HG02763 (cell line): ENCODE measurements around the gene SP8.
"Not testable (repeated sequence)": the region's sequence is repeated elsewhere in the genome, so short reads cannot be mapped to it uniquely, and the experiment has no call there.

Experiments
- ATAC-seq: cut with Tn5 transposase; IDR thresholded peaks from one replicate; pipeline ENCODE4 v1.9.1; 2021; ENCODE audit warnings: mild to moderate bottlenecking, moderate library complexity; ENCODE audit not compliant: unreplicated experiment

The SP8 gene

DNA sequence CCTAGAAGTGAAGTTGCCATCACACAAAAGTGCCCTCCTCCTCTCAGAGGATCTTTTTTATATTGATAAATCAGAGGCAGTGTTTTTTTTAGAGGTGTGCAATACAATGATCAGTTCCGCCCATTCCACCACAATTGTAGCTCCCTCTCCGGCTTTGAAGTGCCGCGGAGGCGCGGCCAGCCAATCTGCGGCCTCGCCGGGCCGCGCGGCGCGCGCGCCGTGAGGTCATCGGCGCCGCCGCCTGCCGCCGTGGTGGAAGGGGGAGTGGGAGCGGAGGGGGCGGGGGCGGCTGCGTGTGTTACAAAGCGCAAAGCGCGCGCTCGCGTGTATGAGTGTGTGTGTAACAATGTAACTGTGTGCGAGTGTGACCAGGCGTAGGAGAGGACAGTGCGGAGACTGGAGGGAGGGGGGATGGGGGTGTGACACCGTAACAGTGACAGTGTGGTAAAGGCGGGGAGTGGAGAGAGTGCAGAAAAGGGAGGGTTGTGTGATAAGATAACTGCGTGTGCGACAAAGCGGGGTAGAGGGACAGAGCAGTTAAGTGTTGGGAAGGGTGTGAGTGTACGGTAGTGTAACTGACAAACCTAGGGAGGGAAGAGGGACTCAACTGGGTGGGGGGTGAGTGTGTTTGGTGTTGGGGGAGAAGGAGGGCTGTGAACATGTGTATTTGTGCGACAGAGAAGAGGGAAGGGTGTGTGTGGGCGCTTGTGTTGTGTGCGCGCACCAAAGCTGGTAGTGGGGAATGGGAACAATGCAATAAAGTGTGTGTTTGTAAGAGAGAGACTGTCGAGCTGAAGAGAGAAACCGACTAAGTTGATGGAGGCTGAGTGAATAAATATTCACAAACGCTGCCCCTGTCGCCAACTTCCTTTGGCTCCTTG, at the start of gene SP8:
Gene SP8 (minus strand): TSS at position 108 of the 881 bp plus-strand sequence. CDS start 88 bp downstream, at position 20.
- no peak for ATAC-seq

DNA sequence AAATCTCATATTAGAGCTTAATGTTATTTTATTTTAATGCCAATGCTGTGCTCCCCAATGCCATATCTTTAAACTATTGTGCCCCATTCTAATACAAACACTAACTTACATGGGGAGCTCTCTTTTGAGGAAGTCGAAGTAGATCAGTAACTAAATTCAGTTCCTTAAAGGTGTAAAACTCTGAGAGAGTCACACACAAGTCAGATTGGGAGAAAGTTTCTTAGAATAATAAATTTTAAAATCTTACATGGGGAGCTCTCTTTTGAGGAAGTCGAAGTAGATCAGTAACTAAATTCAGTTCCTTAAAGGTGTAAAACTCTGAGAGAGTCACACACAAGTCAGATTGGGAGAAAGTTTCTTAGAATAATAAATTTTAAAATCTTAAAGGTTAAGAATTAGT, 49.7 kb upstream of the SP8 start:
- peak; percentile 63 for ATAC-seq

DNA sequence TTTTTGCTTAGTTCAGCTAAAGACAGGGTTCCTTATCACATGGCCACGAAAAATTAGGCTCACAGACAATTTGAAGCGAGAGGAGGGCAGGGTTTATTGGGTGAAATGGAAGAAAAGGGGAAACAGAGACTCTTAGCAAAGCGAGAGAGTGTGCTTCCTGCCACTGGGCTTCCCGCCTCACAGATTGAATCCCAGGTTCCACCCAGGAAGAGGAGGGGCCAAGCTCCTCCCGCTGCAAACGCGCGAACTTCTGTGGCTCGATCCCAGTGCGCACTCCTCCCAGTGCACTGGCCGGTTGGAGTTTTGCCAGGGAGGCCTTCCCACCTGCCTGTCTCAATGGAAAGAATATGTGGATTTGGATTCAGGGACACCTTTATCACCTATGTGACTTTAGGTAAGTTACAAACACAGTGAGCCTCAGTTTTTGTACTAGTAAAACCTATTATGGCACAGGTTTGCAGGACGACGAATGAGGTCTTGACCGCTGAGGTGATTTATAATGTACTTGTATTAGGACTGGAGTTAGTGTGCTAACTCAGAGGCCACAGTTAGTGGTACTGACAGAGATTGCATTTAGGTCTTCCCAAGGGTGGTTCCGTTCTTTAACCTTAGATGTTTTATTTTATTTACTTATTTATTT, 48.5 kb upstream of the SP8 start:
- ATAC-seq, result no peak

DNA sequence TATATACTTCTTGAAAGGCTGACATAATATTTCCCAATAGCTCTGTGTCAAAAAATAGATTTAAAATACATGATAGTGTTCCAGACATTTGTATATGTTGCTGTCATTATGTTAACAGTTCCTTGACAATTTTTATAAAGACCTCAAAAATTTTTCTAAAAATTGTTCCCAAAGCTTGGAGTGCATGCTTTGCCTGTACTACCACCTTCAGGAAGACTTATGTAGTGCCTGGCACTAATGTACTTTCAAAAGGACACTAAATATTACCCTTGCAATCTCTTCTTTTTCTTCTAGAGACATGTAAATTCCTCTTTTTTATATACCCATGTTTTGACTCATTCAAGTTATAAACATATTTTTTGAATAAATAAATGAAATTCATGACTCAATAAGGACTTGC, 48.0 kb upstream of the SP8 start:
- ATAC-seq, result no peak

DNA sequence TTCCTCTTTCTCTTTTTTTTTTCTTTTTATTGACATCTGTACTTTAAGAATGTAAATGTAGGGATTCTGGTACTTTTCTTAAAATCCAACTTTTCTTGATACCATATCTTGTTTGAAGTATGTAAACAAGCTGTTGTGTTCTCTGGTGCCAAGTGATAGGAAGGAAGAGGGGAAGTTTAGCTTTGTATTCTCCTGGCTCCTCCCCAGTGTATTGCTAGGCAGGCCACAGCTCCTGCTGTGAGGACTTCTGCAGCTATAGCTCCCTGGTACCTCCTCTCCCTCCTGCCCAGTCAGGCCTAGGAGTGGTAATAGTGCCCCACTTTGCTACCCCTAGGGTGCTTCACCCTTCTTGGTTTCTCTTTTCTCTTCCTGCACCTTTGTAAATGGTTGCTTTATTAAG, 45.3 kb upstream of the SP8 start:
- no peak for ATAC-seq

DNA sequence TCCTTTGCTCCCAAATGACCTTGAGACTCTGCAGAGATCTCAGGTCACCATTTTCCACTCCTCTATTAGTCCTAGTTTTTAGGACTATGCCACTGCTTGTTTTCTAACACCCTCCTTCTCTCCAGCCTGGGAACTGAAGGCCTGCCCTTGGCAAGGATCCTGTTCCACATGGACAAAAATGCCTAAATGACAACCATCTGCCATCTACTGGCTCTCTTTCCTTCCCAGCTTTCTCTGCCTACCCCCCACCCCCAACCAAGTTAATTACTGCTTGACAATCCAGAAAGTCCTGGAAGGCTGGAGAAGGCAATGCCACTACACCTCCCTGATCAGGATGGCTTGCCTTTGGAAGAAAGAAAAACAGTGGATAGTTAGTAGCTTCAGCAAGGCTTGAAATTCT, 44.8 kb upstream of the SP8 start:
- no peak for ATAC-seq

DNA sequence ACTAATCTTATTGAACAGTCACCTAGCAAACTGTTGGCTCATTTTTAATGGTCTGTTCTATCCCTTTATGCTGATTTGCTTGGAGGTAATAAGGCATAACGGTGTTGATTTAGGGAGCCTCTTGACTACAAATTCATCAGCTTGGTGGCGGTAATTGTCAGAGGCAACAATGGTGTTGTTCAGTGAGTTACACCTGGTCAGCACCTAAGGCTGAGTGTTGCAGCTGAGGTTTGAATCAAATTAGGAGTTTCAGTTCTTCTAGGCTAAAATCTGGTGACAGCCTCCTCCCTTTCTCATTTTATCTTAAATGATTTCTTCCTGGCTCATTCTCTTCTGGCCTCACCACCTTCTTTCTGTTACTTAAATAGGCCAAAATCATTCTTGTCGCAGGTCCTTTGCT, 42.3 kb upstream of the SP8 start:
- ATAC-seq, result no peak

DNA sequence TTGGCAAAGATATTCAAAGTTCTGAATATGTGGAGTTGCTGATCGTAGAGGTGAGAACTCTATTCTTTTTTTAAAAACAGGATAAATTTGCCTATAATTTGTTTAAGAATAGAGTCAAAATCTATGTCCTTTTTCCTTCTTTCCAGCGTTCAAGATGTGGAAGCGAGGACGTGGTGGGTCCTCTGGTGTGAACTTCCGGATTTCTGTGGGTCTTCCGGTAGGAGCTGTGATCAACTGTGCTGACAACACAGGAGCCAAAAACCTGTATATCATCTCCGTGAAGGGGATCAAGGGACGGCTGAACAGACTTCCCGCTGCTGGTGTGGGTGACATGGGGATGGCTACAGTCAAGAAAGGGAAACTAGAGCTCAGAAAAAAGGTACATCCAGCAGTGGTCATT, 40.5 kb upstream of the SP8 start:
- no peak for ATAC-seq

DNA sequence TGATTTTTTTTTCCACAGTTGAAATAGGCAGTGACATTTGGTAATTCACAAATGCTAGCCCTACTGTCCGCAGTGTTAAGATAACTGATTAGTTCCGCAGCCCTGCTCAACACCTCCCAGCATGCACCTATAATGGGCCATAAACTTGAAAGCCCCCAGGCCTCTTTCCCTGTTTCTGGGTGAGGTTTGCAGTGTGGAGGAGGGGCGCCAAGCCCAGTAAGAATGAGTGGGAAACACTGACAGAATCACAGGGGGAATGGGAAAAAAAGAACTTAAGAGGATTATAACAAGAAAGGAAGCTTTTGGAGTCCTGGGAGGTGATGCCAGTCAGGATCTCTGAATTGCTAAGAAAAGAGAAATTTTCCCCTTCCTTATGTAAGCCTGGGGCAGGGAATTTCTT, 39.6 kb upstream of the SP8 start:
- ATAC-seq, result no peak

DNA sequence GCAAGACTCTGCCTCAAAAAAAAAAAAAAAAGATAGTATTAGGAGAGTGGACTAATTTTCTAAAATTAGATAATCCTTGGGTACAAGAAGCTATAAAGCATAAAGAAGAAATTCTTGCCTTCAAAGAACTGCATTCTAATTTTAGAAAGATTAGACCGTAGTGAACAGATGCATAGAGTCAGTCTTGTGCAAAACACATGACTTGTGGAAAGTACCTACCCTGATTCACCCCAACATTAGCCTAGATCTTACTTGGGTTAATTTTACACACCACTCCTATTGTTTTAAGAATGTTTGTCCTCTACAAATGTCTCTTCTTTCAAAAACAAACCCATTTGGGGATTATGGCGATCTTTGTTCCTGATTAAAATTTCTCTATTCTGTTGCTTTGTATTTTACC, 38.9 kb upstream of the SP8 start:
- no peak for ATAC-seq

DNA sequence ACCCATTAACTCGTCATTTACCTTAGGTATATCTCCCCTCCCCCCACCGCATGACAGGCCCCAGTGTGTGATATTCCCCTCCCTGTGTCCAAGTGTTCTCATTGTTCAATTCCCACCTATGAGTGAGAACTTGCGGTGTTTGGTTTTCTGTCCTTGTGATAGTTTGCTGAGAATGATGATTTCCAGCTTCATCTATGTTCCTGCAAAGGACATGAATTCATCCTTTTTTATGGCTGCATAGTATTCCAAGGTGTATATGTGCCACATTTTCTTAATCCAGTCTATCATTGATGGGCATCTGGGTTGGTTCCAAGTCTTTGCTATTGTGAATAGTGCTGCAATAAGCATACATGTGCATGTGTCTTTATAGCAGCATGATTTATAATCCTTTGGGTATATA, 34.7 kb upstream of the SP8 start:
- ATAC-seq, result not testable (repeated sequence)

DNA sequence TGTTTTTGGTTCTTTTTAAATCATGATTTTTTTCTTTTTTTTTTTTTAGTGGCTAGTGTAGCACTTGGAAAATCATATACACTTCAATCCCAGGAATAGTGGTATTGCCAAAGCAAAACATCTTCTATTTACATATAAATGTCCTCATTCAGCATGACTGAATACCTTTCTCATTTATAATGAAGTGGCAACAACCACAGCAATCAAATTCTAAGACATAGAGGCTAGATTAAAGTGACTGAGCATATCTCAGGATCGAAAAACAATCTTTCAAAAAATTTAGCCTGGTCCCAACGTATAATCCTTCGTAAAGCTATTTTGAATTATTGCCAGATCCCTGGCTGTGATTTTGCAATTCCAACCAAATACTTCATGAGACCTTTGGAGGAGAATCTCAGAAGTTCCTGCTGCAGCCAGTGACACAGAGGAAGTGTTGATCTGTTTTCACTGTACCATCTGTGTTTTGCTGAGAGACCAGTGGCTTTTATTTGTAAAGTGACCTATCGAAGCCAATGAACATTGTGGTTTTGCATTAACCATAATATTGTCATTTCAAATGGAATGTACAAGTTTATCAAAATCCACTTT, 29.8 kb upstream of the SP8 start:
- no peak for ATAC-seq

DNA sequence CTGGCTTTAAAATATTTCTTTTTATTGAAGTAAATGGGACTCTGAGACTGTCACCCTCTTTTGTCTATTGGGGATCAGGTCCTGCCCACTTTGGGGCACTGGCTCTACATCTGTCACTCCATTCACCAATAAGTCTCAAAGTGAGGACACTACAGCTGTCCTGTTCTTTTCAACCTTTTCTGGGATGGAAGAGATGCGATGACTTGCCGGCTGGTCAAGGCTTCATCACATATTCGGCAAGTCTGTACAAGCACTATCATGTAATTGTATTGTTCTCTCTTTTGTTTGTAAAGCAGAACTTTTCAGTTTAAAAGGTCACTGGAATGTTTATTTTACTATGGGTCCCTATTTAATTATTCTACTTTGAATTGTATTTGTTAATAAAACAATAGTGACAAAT, 17.7 kb upstream of the SP8 start:
- no peak for ATAC-seq

DNA sequence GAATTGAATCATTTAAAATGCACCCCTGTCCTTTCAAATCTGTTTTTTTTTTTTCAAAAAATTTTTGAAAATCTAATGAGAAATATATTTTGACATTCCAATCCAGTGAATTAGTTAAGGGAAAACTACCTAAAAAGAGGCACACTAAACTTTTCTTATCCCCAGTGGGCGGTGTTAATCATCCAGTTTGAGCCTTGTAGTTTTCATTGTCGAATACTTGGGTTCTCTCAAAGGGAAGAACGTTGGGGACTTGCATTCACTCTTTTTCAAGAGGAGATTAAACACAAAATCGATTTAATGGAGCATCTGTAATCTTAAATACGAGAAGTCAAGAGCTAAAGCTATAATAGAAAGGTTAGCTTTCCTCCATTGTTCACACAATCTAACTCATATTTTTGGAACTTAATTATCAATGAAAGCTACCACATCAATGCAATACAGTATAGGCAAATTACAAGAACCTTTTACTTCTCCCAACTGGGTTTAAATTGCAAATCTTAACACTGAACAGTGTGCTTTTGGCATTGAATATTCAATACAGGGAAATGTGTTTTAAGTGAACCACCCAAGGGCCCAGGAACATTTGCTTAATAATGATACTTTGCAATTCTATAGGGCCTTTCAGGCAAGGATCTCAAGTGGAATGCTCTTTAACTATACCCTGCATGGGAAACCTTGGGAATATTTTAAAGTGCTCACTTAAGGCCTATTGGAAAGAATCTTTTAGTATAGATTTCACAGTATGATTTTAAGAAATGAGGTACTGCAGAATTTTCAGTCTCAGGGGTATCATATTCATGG, 13.1 kb upstream of the SP8 start:
- ATAC-seq, result no peak

DNA sequence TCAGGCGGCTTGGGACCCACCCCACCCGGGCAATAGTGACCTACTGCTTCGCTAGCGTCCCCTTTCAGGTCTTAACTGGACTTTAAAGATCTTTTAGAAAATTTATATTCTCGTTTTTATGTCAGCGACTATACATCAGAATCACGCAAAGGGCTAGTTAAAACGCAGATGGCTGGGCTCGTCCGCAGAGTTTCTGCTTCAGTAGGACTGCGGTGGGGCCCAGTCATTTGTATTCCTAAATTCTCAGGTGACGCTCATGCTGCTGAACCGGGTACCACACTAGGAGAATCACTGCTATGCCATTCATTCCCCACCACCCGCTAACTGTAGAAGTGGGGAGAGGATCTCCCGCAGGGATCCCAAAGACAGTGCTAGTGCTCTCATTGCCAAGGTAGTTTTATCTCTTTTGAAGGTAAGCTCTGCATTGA, 12.0 kb upstream of the SP8 start:
- no peak for ATAC-seq

DNA sequence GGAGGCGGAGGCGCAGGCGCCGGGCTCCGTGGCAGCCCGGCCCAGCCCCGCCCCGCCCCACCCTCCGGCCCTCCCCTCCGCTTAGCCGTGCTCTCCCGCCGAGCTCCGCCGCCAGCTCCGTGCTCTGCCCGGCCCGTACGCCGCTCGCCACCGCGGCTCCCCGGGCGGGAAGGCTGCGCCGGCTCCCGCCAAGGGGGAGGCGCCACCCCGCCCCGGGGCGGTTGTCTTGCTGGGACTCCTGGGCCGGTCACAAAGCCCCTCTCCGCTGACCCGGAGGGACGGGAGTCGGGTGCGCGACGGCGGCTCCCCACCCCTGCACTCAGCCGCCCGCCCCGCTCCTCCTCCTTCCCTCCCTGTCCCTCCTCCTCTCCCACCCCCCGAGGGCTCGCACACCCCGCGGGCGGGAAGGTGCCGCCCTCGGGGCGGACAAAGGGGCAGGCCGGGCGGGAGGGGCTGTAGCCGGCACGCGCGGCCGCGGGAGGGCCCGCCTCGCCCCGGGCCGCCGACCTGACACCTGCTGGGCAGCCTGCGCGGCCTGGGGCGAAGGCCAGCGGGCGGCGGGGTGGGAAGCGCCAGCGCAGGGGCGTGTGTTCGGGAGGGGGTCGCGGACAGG, 11.5 kb upstream of the SP8 start:
- ATAC-seq, result peak; percentile 85

DNA sequence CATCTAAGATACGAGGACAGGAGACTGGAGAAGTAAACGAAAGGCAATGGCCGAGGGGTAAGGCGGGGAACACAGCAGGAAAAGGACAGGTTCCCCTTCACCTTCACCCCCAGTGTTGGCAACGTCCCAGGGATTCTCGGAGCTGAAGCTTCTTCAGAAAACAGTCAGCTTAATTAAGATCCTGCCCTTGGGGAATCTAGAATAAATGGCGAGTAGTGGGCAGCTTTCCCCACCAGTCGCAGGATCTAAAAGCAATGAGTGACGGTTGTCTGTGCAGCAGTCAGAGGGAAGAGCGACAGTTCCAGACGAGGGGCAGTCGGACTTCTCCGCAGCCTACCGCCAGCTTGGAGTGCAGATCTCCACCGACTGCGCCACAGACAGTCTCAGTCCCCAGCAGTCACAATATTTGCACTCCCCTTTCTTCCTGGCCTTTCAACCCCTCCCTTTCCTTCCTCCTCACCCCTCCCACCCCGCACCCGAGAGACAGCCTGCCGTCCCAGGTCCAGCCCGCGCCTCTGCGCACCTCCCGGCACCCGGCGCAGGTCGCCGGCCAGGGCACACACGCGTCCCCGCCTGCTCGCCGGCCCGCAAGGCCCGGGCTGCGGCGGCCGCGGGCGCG, 10.9 kb upstream of the SP8 start:
- ATAC-seq, result peak; percentile 66

DNA sequence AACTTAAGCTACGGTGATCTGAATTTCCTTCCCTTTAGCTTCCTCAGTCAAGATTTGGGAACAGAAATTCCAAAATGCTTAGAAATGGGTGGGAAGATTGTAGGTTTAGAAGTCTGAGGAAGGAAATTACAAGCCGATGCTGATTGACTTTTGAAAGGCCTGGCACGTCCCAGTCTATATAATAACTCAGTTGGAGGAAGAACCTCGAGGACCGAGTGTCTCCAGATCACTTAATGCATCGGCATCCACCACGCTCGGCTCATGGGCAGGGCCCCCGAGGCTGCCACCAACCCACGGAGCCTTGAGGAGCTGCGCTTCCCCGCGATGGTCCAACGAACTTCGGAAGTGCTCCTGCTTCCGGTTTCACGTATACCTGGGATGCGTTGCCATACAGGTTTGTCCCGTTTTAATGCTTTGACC, 10.4 kb upstream of the SP8 start:
- ATAC-seq, result no peak

DNA sequence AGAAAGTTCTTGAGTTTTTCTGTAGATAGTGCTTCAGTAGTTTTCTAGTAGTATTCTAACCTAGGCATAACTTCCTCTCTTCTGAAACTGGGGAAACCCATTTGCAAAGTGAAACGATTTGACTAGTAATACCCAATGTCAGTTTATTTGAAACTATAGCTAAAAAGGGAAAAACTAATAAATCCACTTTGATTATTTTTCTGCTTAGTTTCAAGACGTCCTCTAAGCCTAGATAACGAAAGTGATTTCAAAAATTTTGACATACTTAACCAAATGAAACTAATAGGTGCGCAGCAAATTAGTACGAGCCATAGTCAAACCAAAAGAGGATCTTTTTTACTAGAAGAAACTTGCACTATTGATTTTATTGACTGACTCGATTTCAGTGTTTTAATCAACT, 9.8 kb upstream of the SP8 start:
- ATAC-seq, result no peak

DNA sequence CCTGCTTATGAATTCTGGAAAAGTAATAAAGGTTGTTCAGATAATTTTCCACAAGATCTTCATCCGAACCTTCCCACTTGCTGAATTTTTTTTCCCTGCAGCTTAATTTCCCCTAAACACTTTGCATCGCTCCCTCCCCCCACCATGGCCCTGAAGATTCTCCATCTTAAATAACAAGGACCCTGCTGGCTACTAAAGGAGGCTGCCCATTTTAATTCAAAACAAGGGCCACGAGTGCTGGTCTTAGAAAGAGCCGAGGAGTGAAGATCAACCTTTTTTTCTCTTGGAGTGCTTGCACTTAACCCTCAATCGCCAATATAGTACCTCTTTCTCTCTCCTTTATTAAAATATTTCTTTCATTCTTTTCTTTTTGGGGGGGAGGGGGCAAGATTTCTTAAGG, 9.2 kb upstream of the SP8 start:
- no peak for ATAC-seq
